ENCODE measurements around the gene DDX51.
A peak's percentile ranks its signal among the peaks of the same experiment; 100 is the strongest.

GRCh38 chr12:132144115-132144809, at the start of gene DDX51, which contains the start of gene NOC4L:
- TF ChIP-seq, protein P1, sequence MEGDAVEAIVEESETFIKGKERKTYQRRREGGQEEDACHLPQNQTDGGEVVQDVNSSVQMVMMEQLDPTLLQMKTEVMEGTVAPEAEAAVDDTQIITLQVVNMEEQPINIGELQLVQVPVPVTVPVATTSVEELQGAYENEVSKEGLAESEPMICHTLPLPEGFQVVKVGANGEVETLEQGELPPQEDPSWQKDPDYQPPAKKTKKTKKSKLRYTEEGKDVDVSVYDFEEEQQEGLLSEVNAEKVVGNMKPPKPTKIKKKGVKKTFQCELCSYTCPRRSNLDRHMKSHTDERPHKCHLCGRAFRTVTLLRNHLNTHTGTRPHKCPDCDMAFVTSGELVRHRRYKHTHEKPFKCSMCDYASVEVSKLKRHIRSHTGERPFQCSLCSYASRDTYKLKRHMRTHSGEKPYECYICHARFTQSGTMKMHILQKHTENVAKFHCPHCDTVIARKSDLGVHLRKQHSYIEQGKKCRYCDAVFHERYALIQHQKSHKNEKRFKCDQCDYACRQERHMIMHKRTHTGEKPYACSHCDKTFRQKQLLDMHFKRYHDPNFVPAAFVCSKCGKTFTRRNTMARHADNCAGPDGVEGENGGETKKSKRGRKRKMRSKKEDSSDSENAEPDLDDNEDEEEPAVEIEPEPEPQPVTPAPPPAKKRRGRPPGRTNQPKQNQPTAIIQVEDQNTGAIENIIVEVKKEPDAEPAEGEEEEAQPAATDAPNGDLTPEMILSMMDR (IDR thresholded peaks at IDR 0.05), result peak in 3 of 7 experiments; percentile 23 to 51 (median 28)
- TF ChIP-seq POLR2A (IDR thresholded peaks at IDR 0.05), result peak; percentile 47 to 69 (median 67)
